A549 (cell line): ENCODE measurements around the gene MYBPC2. TPM values are rescaled to one million over a fixed set of nuclear protein-coding genes. Genes with fewer than 3 reads are reported as not detected.
A peak's percentile ranks its signal among the peaks of the same experiment; 100 is the strongest.

ENCODE experiments used
- ATAC-seq, 2 experiments: fragments of 200-7000 bp in 1 of 2; fragments of >200 bp in 1 of 2; cut with Nextera tagmentation in 1 of 2; cut with Tn5 transposase in 1 of 2; 3 replicates each; pipeline versions ENCODE4 v1.8.0 to v1.9.1; 2018 to 2020; ENCODE audit warnings: mild to moderate bottlenecking in 1 of 2, moderate library complexity in 1 of 2
- CTCF ChIA-PET: fragments of 300-600 bp; sonication (Branson Sonifier 250); formaldehyde crosslinking; extraction: SDS; loops from one replicate; lab custom pipeline; 2021; ENCODE audit warnings: antibody characterized with exemption, inconsistent platforms; lab: Yijun Ruan, JAX
- POLR2A ChIA-PET: fragments of 350-600 bp; formaldehyde crosslinking; extraction: SDS; loops from one replicate; lab custom pipeline; 2021; ENCODE audit warnings: antibody characterized with exemption, inconsistent platforms; lab: Yijun Ruan, JAX
- DNase-seq, 2 experiments: peaks; one replicate each; pipeline versions ENCODE4 v3.0.0 to v3.0.0-alpha.2; 2011 to 2016; ENCODE audit warnings: low read depth in 1 of 2, low spot score in 1 of 2
- FAIRE-seq: peaks from 2 replicates; lab custom pipeline; 2011; peaks lifted over from hg19 to GRCh38; lab: Jason Lieb, UNC
- H3K27ac ChIP-seq, 2 experiments: fragments of >200 bp; sonication (Bioruptor Twin); formaldehyde crosslinking; 3 replicates each; pipeline ENCODE4 v1.5.1; 2016 to 2017
- H3K4me1 ChIP-seq: fragments of >200 bp; sonication (Bioruptor Twin); formaldehyde crosslinking; 3 replicates; pipeline ENCODE4 v1.6.1; 2016
- H3K4me2 ChIP-seq: fragments of >200 bp; sonication (Bioruptor Twin); formaldehyde crosslinking; 3 replicates; pipeline ENCODE4 v1.6.1; 2016
- H3K4me3 ChIP-seq: fragments of >200 bp; sonication (Bioruptor Twin); formaldehyde crosslinking; 3 replicates; pipeline ENCODE4 v1.5.1; 2016
- H3K9me3 ChIP-seq: fragments of >200 bp; sonication (Bioruptor Twin); formaldehyde crosslinking; 3 replicates; pipeline ENCODE4 v1.6.1; 2016
- ATOH8 ChIP-seq: fragments of 250-450 bp; sonication (Bioruptor Pico); IDR thresholded peaks from 2 replicates; pipeline ENCODE4 v1.5.0; 2020; ENCODE audit warnings: low read depth, mild to moderate bottlenecking, moderate library complexity
- E2F6 ChIP-seq: IDR thresholded peaks from 2 replicates; pipeline ENCODE4 v1.6.1; 2012; ENCODE audit warnings: low read depth, borderline replicate concordance
- EHMT2 ChIP-seq: fragments of 200-600 bp; sonication (generic); IDR thresholded peaks from 2 replicates; pipeline ENCODE4 v1.6.1; 2016; ENCODE audit warnings: antibody characterized with exemption, low read depth, mild to moderate bottlenecking, moderate library complexity
- EP300 ChIP-seq, 2 experiments: fragments of >200 bp; sonication (Bioruptor Twin); formaldehyde crosslinking; IDR thresholded peaks; 2 replicates in 1 of 2; 3 replicates in 1 of 2; pipeline ENCODE4 v1.6.1; 2016 to 2017
- GATA3 ChIP-seq: IDR thresholded peaks from 2 replicates; pipeline ENCODE4 v1.6.1; 2012; ENCODE audit warnings: borderline replicate concordance
- HDAC2 ChIP-seq: fragments of 200-600 bp; sonication (generic); IDR thresholded peaks from 2 replicates; pipeline ENCODE4 v1.6.1; 2016
- HEYL ChIP-seq: fragments of 250-450 bp; sonication (Bioruptor Pico); IDR thresholded peaks from 2 replicates; pipeline ENCODE4 v1.8.0; 2021; ENCODE audit warnings: mild to moderate bottlenecking, moderate library complexity
- HOXA7 ChIP-seq: fragments of 250-450 bp; sonication (Bioruptor Pico); IDR thresholded peaks from 2 replicates; pipeline ENCODE4 v1.5.0; 2020; ENCODE audit warnings: mild to moderate bottlenecking, moderate library complexity
- JUN ChIP-seq, 2 experiments: fragments of >200 bp; sonication (Bioruptor Twin); formaldehyde crosslinking; IDR thresholded peaks; 2 replicates in 1 of 2; 3 replicates in 1 of 2; pipeline ENCODE4 v1.6.1; 2016 to 2017
- MAFK ChIP-seq: fragments of 450-650 bp; IDR thresholded peaks from 2 replicates; pipeline ENCODE4 v1.6.1; 2014; ENCODE audit not compliant: partially characterized antibody
- POLR2AphosphoS2 ChIP-seq: conservative IDR thresholded peaks from 2 replicates; pipeline ENCODE4 v1.6.1; 2012; ENCODE audit warnings: low read length, improper control_type of control experiment, inconsistent platforms
- RARB ChIP-seq: fragments of 250-450 bp; sonication (Bioruptor Pico); IDR thresholded peaks from 2 replicates; pipeline ENCODE4 v1.8.0; 2021; ENCODE audit warnings: mild to moderate bottlenecking, moderate library complexity
- REST ChIP-seq: fragments of 200-600 bp; sonication (generic); IDR thresholded peaks from 2 replicates; pipeline ENCODE4 v1.6.1; 2016; ENCODE audit warnings: antibody characterized with exemption, mild to moderate bottlenecking, moderate library complexity
- RFX5 ChIP-seq: fragments of 450-650 bp; IDR thresholded peaks from 2 replicates; pipeline ENCODE4 v1.7.1; 2014; ENCODE audit warnings: antibody characterized with exemption, mild to moderate bottlenecking, moderate library complexity
- TFCP2L1 ChIP-seq: fragments of 250-450 bp; sonication (Bioruptor Pico); IDR thresholded peaks from 2 replicates; pipeline ENCODE4 v1.5.0; 2021; ENCODE audit warnings: mild to moderate bottlenecking
- WGBS: methylation state at CpG from one replicate; pipeline ENCODE4 v1.1.6; 2017; ENCODE audit errors: missing lambda C conversion rate; 5-methylcytosine and 5-hydroxymethylcytosine counted together
- polyA minus RNA-seq: library from RNA; depleted of rRNA, polyadenylated mRNA; stranded (reverse); fragments of >200 nt; gene quantifications from 2 replicates; pipeline ENCODE4 v1.2.3, GENCODE V29; 2011; rRNA and poly(A)+ RNA removed
- polyA plus RNA-seq, 4 experiments: library from polyadenylated mRNA; depleted of rRNA in 3 of 4; stranded (reverse); fragments of >200 nt; fragmentation: RNase III in 1 of 4; extraction: RNeasy Plus Mini Kit Qiagen cat#74134 plus additional on column Dnase treatment in 1 of 4; gene quantifications; 2 replicates in 3 of 4; 3 replicates in 1 of 4; pipeline ENCODE4 v1.2.3, GENCODE V29; 2011 to 2017

Gene MYBPC2
- 0.03 TPM in 1 of 2 replicates, not detected in the other for polyA plus RNA-seq (2011; rRNA removed)
- polyA plus RNA-seq (2012; cell fraction: cytosol; rRNA removed), result 0.07 TPM in 1 of 2 replicates, not detected in the other
- polyA plus RNA-seq (2012; cell fraction: nucleus; rRNA removed), result 0.01 TPM in 1 of 2 replicates, not detected in the other
- polyA plus RNA-seq (2017; fragmentation: RNase III; extraction: RNeasy Plus Mini Kit Qiagen cat#74134 plus additional on column Dnase treatment), result 0.03 to 0.10 TPM in 2 of 3 replicates, not detected in the other
- polyA minus RNA-seq, result not detected in 2 replicates

- ATAC-seq (peak; percentile 9 to 43), DNase-seq (no peak), FAIRE-seq (no peak)
- H3K4me3 ChIP-seq, result peak within 1 kb of the TSS; percentile 67
- peak within 1 kb of the TSS; percentile 96 for H3K4me2 ChIP-seq
- H3K9me3 ChIP-seq, result no peaks in the 10 kb centered on the region
- CTCF ChIA-PET, result interaction anchor here (1.2 to 1.4 kb wide), 2 partner anchors 29 to 64 kb away, joined by 4 read pairs; no protein-coding TSS in a partner anchor
- 12% methylated on average over 24 of the region's 40 CpGs for WGBS
- TF ChIP-seq EHMT2, result no peak
- peak; percentile 75 for TF ChIP-seq RFX5
- POLR2A ChIA-PET, result no interaction called here
- H3K27ac ChIP-seq, result peak within 1 kb of the TSS; percentile 65 to 88
- H3K4me1 ChIP-seq, result peaks cover 11% of the 10 kb centered on the region
These were observed at the start of gene MYBPC2 for GRCh38 chr19:50432221-50433028. Gene MYBPC2, plus strand, starts transcription at chr19:50432892. Its CDS starts 62 bp downstream, at chr19:50432954.

- WGBS, result 72% methylated on average over 21 of the region's 21 CpGs
- ATAC-seq, result no peak; a peak in 4 of 6 replicates
These were observed 49.5 kb upstream of the MYBPC2 start for GRCh38 chr19:50383001-50383851.

More at GRCh38 chr19:50383001-50383851, 49.5 kb upstream of the MYBPC2 start:
- TF ChIP-seq ATOH8 (CRISPR knock-in tag) (0 out of 2 replicates have a peak, but pooled peaks have one; percentile 28), E2F6 (no peak), GATA3 (no peak; the same call in 1 of the 2 replicates), JUN (IDR thresholded peaks at IDR 0.05) (peak in 1 of 2 experiments; percentile 60; a peak in 2 of 5 replicates), EP300 (IDR thresholded peaks at IDR 0.05) (no peak), TFCP2L1 (CRISPR knock-in tag) (peak; percentile 78; the same call in 1 of the 2 replicates), POLR2AphosphoS2 (peak; percentile 57; the same call in 1 of the 2 replicates), MAFK (no peak), RFX5 (no peak), REST (no peak), HOXA7 (CRISPR knock-in tag) (peak; percentile 75; the same call in 1 of the 2 replicates), RARB (0 out of 2 replicates have a peak, but pooled peaks have one; percentile 10), HEYL (CRISPR knock-in tag) (no peak), HDAC2 (no peak)
- CTCF ChIA-PET, result interaction anchor here (1.0 to 2.5 kb wide), 6 partner anchors 15 to 96 kb away, joined by 3 to 16 read pairs (median 6); no protein-coding TSS in a partner anchor
- H3K4me2 ChIP-seq, result peak overlapping the region; percentile 75
- H3K9me3 ChIP-seq, result no peaks in the 10 kb centered on the region
- DNase-seq (no peak), FAIRE-seq (no peak)
- peak overlapping the region; percentile 70 to 93 for H3K27ac ChIP-seq
- POLR2A ChIA-PET, result interaction anchor here (1.3 to 2.5 kb wide), 6 partner anchors 15 to 235 kb away, joined by 3 to 10 read pairs (median 6); partner anchors contain the start of gene KCNC3
- H3K4me3 ChIP-seq, result peak overlapping the region; percentile 38
- H3K4me1 ChIP-seq, result peaks cover 15% of the 10 kb centered on the region
